Calu3 (cell line): ENCODE results near the gene ADGRG1. TPM values are rescaled to one million over a fixed set of nuclear protein-coding genes. Genes with fewer than 3 reads are reported as not detected.
"Not testable (repeated sequence)": the region's sequence is repeated elsewhere in the genome, so short reads cannot be mapped to it uniquely, and the experiment has no call there.

ENCODE experiments used
- BruUV-seq: library from RNA; stranded (reverse); fragments of 400-500 nt; replicated peaks from 2 replicates; lab custom pipeline; 2021; lab: Mats Ljungman, UMichigan
- CTCF ChIA-PET: fragments of 300-600 bp; sonication (Branson Sonifier 250); formaldehyde crosslinking; loops from one replicate; lab custom pipeline; 2022; ENCODE audit warnings: antibody characterized with exemption; lab: Charles Lee
- DNase-seq: peaks from one replicate; pipeline ENCODE4 v3.0.0; 2022
- H3K27ac Mint-ChIP-seq: one replicate; pipeline ENCODE4 v1.8.0; 2022; ENCODE audit warnings: mixed read lengths; ENCODE audit not compliant: unreplicated experiment
- H3K27me3 Mint-ChIP-seq: one replicate; pipeline ENCODE4 v1.8.0; 2022; ENCODE audit warnings: mixed read lengths; ENCODE audit not compliant: unreplicated experiment
- H3K36me3 Mint-ChIP-seq: one replicate; pipeline ENCODE4 v1.8.0; 2022; ENCODE audit warnings: mild to moderate bottlenecking, moderate library complexity, mixed read lengths; ENCODE audit not compliant: insufficient read depth, unreplicated experiment
- H3K4me1 Mint-ChIP-seq: one replicate; pipeline ENCODE4 v1.8.0; 2022; ENCODE audit warnings: mild to moderate bottlenecking, low read depth, mixed read lengths; ENCODE audit not compliant: unreplicated experiment
- H3K4me3 Mint-ChIP-seq: one replicate; pipeline ENCODE4 v1.8.0; 2022; ENCODE audit warnings: mild to moderate bottlenecking, low read depth, moderate library complexity, mixed read lengths; ENCODE audit not compliant: unreplicated experiment
- H3K9me3 Mint-ChIP-seq: one replicate; pipeline ENCODE4 v1.8.0; 2022; ENCODE audit warnings: low read depth, mixed read lengths; ENCODE audit not compliant: unreplicated experiment
- CTCF ChIP-seq: fragments of 200-600 bp; IDR thresholded peaks from one replicate; pipeline ENCODE4 v1.8.0; 2022; ENCODE audit warnings: antibody characterized with exemption; ENCODE audit not compliant: unreplicated experiment
- intact Hi-C: fragments of 100-400 bp; cut with micrococcal nuclease; formaldehyde crosslinking; loops from one replicate; pipeline ENCODE4 v1.10.0; 2022; ENCODE audit not compliant: unreplicated experiment
- total RNA-seq: library from RNA; stranded (reverse); gene quantifications from 2 replicates; pipeline ENCODE4 v1.2.3, GENCODE V29; 2022

The ADGRG1 gene
- total RNA-seq, 1 experiment from 2014 or later: 278 TPM

- H3K27me3 Mint-ChIP-seq: no peaks in the 10 kb centered on the region
- H3K9me3 Mint-ChIP-seq: peaks cover 3% of the 10 kb centered on the region
- intact Hi-C loops: loop anchor here (5.0 kb wide), 2 partner anchors 130 to 145 kb away; partner anchors contain the start of gene KATNB1
- H3K36me3 Mint-ChIP-seq: no peaks in the 10 kb centered on the region
- no TSS peak for BruUV-seq
- peaks cover 30% of the 10 kb centered on the region for H3K4me1 Mint-ChIP-seq
- CTCF ChIA-PET: interaction anchor here (0.7 kb wide), 1 partner anchor 987 kb away, joined by 3 read pairs; no protein-coding TSS in a partner anchor
- DNase-seq: no peak
- no peak for TF ChIP-seq CTCF
- H3K27ac Mint-ChIP-seq: no peak overlapping the region
- no peak overlapping the region for H3K4me3 Mint-ChIP-seq
Observed at GRCh38 chr16:57592591-57593003, 35.8 kb upstream of the ADGRG1 start.

GRCh38 chr16:57593021-57593420, 35.4 kb upstream of the ADGRG1 start:
- intact Hi-C loops: loop anchor here (5.0 kb wide), 2 partner anchors 129 to 144 kb away; partner anchors contain the start of gene KATNB1
- CTCF ChIA-PET: interaction anchor here (0.7 kb wide), 1 partner anchor 987 kb away, joined by 3 read pairs; no protein-coding TSS in a partner anchor
- Mint-ChIP-seq H3K4me3 (no peak overlapping the region), H3K27ac (no peak overlapping the region), H3K9me3 (peaks cover 3% of the 10 kb centered on the region), H3K27me3 (no peaks in the 10 kb centered on the region), H3K4me1 (peaks cover 30% of the 10 kb centered on the region), H3K36me3 (no peaks in the 10 kb centered on the region)
- no TSS peak for BruUV-seq
- TF ChIP-seq CTCF: no peak
- no peak for DNase-seq

GRCh38 chr16:57593990-57594389, 34.4 kb upstream of the ADGRG1 start:
- CTCF ChIA-PET: no interaction called here
- no peaks in the 10 kb centered on the region for H3K27me3 Mint-ChIP-seq
- BruUV-seq: no TSS peak
- no peak for DNase-seq
- H3K4me3 Mint-ChIP-seq: no peak overlapping the region
- H3K4me1 Mint-ChIP-seq: peaks cover 30% of the 10 kb centered on the region
- intact Hi-C loops: loop anchor here (5.0 kb wide), 2 partner anchors 128 to 143 kb away; partner anchors contain the start of gene KATNB1
- no peak overlapping the region for H3K27ac Mint-ChIP-seq
- TF ChIP-seq CTCF: no peak
- no peaks in the 10 kb centered on the region for H3K36me3 Mint-ChIP-seq
- peaks cover 3% of the 10 kb centered on the region for H3K9me3 Mint-ChIP-seq

GRCh38 chr16:57594531-57595031, 33.8 kb upstream of the ADGRG1 start:
- no TSS peak for BruUV-seq

GRCh38 chr16:57596234-57596633, 32.2 kb upstream of the ADGRG1 start:
- CTCF ChIA-PET: interaction anchor here (0.7 kb wide), 1 partner anchor 208 kb away, joined by 3 read pairs; no protein-coding TSS in a partner anchor
- H3K9me3 Mint-ChIP-seq, DNase-seq, H3K36me3 Mint-ChIP-seq, H3K4me3 Mint-ChIP-seq, H3K27me3 Mint-ChIP-seq, H3K27ac Mint-ChIP-seq, BruUV-seq, intact Hi-C loops: not testable (repeated sequence)
- peaks cover 20% of the 10 kb centered on the region for H3K4me1 Mint-ChIP-seq

More at GRCh38 chr16:57594531-57595031, 33.8 kb upstream of the ADGRG1 start:
- CTCF ChIA-PET: no interaction called here
- no peaks in the 10 kb centered on the region for H3K36me3 Mint-ChIP-seq
- H3K4me3 Mint-ChIP-seq: no peak overlapping the region
- intact Hi-C loops: loop anchor here (5.0 kb wide), 2 partner anchors 128 to 143 kb away; partner anchors contain the start of gene KATNB1
- no peaks in the 10 kb centered on the region for H3K27me3 Mint-ChIP-seq
- TF ChIP-seq CTCF: no peak
- peaks cover 30% of the 10 kb centered on the region for H3K4me1 Mint-ChIP-seq
- peaks cover 3% of the 10 kb centered on the region for H3K9me3 Mint-ChIP-seq
- DNase-seq: no peak
- no peak overlapping the region for H3K27ac Mint-ChIP-seq
